Mucosa of descending colon (tissue), 3 donors: ENCODE results near the gene CRYBG2. TPM values are rescaled to one million over a fixed set of nuclear protein-coding genes. Genes with fewer than 3 reads are reported as not detected.

Experiments
- ATAC-seq: fragments of 200-7000 bp; cut with Tn5 transposase; one replicate; pipeline ENCODE4 v1.9.1; 2020; ENCODE audit warnings: mild to moderate bottlenecking, moderate library complexity
- DNase-seq, 3 donors: peaks; one replicate each; pipeline ENCODE4 v3.0.0-alpha.2; 2020
- H3K36me3 ChIP-seq: fragments of 200-600 bp; one replicate; pipeline ENCODE4 v1.8.0; 2021; ENCODE audit warnings: low read depth, mild to moderate bottlenecking
- H3K4me1 ChIP-seq: fragments of 200-600 bp; one replicate; pipeline ENCODE4 v1.8.0; 2021; ENCODE audit warnings: low read depth, mild to moderate bottlenecking
- H3K4me3 ChIP-seq: fragments of 200-600 bp; one replicate; pipeline ENCODE4 v1.8.0; 2021; ENCODE audit warnings: mild to moderate bottlenecking
- H3K9me3 ChIP-seq: fragments of 200-600 bp; one replicate; pipeline ENCODE4 v1.8.0; 2021; ENCODE audit warnings: mild to moderate bottlenecking
- intact Hi-C, 2 donors: fragments of 100-400 bp; cut with DNase I in 1 of 2; cut with micrococcal nuclease in 1 of 2; formaldehyde crosslinking; loops; one replicate each; pipeline versions ENCODE4 v1.11.0 to v1.11.1; 2022; cut with DNase I, micrococcal nuclease
- total RNA-seq, 3 donors: library from RNA; stranded (reverse); fragmentation: NEBNext Ultra II Directional in 2 of 3; extraction: Animal tissue kit (Norgen Biotek cat#: 25700) in 2 of 3; gene quantifications; one replicate each; pipeline versions ENCODE4 v1.2.1 to v1.2.4, GENCODE V29; 2021 to 2023
- TF ChIP-seq, protein P1 (sequence below): fragments of 200-600 bp; IDR thresholded peaks from one replicate; pipeline ENCODE4 v1.8.0; 2022; ENCODE audit warnings: antibody characterized with exemption, mild to moderate bottlenecking
- donor health status: DM: no; HTN: no; CAD: no; lungs with moderate emphysema.
- donor health status: DM: no; HTN: no; CAD: no.
- donor health status: DM: no; HTN: yes; CAD: no.

CRYBG2 gene
- total RNA-seq, 3 donors from 2014 or later, result 19.4 to 27.7 (median 19.6) TPM

DNA sequence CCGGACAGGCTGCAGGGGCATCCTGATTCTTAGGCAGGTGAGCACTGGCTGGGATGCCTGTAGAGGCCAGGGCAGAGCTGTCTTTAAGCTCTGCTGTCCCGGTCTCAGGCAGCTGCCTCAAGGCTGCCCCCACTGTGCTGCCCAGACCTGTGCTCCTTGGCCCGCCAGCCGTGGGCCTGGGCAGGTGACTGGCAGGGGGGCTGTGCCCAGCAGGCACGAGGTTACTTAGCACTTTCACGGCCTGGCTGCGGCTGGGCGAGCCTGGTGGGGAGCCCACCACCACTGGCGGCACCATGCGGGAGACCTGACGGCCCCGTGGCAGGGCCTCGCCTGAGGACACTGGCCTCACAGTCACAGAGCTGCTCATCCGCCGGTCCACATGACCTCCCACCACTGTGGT is 8.2 kb downstream of the CRYBG2 start:
- DNase-seq (no peak), ATAC-seq (no peak)
- intact Hi-C loops, result no loop called here
- Histone ChIP-seq H3K4me3 (no peak overlapping the region), H3K9me3 (no peaks in the 10 kb centered on the region), H3K36me3 (no peaks in the 10 kb centered on the region), H3K4me1 (no peaks in the 10 kb centered on the region)
- TF ChIP-seq, protein P1, sequence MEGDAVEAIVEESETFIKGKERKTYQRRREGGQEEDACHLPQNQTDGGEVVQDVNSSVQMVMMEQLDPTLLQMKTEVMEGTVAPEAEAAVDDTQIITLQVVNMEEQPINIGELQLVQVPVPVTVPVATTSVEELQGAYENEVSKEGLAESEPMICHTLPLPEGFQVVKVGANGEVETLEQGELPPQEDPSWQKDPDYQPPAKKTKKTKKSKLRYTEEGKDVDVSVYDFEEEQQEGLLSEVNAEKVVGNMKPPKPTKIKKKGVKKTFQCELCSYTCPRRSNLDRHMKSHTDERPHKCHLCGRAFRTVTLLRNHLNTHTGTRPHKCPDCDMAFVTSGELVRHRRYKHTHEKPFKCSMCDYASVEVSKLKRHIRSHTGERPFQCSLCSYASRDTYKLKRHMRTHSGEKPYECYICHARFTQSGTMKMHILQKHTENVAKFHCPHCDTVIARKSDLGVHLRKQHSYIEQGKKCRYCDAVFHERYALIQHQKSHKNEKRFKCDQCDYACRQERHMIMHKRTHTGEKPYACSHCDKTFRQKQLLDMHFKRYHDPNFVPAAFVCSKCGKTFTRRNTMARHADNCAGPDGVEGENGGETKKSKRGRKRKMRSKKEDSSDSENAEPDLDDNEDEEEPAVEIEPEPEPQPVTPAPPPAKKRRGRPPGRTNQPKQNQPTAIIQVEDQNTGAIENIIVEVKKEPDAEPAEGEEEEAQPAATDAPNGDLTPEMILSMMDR, result no peak

GRCh38 chr1:26344147-26344920 is 9.6 kb downstream of the CRYBG2 start:
- intact Hi-C loops, result no loop called here
- Histone ChIP-seq H3K4me1 (no peaks in the 10 kb centered on the region), H3K9me3 (no peaks in the 10 kb centered on the region), H3K36me3 (no peaks in the 10 kb centered on the region), H3K4me3 (no peak overlapping the region)
- no peak for DNase-seq
- TF ChIP-seq, protein P1, result no peak
- ATAC-seq, result no peak

GRCh38 chr1:26340047-26340481 is 13.9 kb downstream of the CRYBG2 start:
- H3K4me3 ChIP-seq, result no peak overlapping the region
- intact Hi-C loops, result no loop called here
- H3K4me1 ChIP-seq, result peaks cover 4% of the 10 kb centered on the region
- H3K36me3 ChIP-seq, result no peaks in the 10 kb centered on the region
- no peaks in the 10 kb centered on the region for H3K9me3 ChIP-seq
- TF ChIP-seq, protein P1, result no peak
- DNase-seq (no peak), ATAC-seq (no peak)

DNA sequence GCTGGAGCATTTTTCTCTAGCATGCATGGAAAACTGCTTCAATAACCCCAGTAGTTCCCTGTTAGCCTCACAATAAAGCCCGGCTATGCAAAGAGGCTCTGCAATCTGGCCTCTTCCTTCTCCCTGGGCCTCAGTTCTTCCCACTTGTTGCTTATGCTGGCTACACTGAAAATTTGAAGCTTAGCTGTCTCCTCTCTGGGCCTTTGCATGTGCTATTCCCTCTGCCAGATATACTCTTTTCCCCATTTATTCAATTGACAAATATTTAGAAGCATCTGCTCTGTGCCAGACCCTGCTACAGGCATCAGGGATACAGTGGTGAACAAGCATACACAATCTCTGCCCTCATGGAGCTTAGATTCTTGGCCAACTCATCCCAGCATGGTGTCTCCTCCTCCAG is 15.3 kb downstream of the CRYBG2 start:
- ATAC-seq (no peak), DNase-seq (no peak)
- peaks cover 4% of the 10 kb centered on the region for H3K4me1 ChIP-seq
- H3K36me3 ChIP-seq, result no peaks in the 10 kb centered on the region
- intact Hi-C loops, result no loop called here
- TF ChIP-seq, protein P1, result no peak
- no peaks in the 10 kb centered on the region for H3K9me3 ChIP-seq
- no peak overlapping the region for H3K4me3 ChIP-seq

- Histone ChIP-seq H3K9me3 (no peaks in the 10 kb centered on the region), H3K4me1 (peaks cover 4% of the 10 kb centered on the region), H3K4me3 (no peak overlapping the region), H3K36me3 (no peaks in the 10 kb centered on the region)
- ATAC-seq, result no peak
- TF ChIP-seq, protein P1, result no peak
- no peak for DNase-seq
- intact Hi-C loops, result no loop called here
Observed at GRCh38 chr1:26337625-26338024, 16.3 kb downstream of the CRYBG2 start.
